Neural cell (in vitro differentiated cells): ENCODE results near the gene ZNF362. TPM values are rescaled to one million over a fixed set of nuclear protein-coding genes. Genes with fewer than 3 reads are reported as not detected.

ENCODE experiments used
- H2AFZ ChIP-seq: fragments of 200-600, 300-800 bp; sonication (generic), shearing (Covaris generic); 2 replicates; pipeline ENCODE4 v1.6.0; 2014; ENCODE audit warnings: low read depth, mild to moderate bottlenecking, antibody characterized with exemption, low read length, moderate library complexity
- H3F3A ChIP-seq: fragments of 200-600 bp; shearing (Covaris generic); 2 replicates; pipeline ENCODE4 v1.6.1; 2016; ENCODE audit warnings: mild to moderate bottlenecking, moderate library complexity, mixed read lengths, antibody characterized with exemption, low read length; ENCODE audit not compliant: insufficient read depth, poor library complexity, severe bottlenecking
- H3K27ac ChIP-seq: fragments of 200-600, 300-800 bp; sonication (generic), shearing (Covaris generic); 2 replicates; pipeline ENCODE4 v1.5.1; 2014; ENCODE audit warnings: mild to moderate bottlenecking, low read length, moderate library complexity
- H3K27me3 ChIP-seq: fragments of 300-800, 200-600 bp; sonication (generic), shearing (Covaris generic); 2 replicates; pipeline ENCODE4 v1.6.0; 2014; ENCODE audit warnings: mild to moderate bottlenecking, low read depth, low read length, moderate library complexity; ENCODE audit not compliant: insufficient read depth
- H3K36me3 ChIP-seq: fragments of 300-800, 200-600 bp; sonication (generic), shearing (Covaris generic); 2 replicates; pipeline ENCODE4 v1.5.1; 2014; ENCODE audit warnings: mild to moderate bottlenecking, antibody characterized with exemption, low read length, moderate library complexity; ENCODE audit not compliant: insufficient read depth
- H3K4me2 ChIP-seq: fragments of 300-800, 200-600 bp; sonication (generic), shearing (Covaris generic); 2 replicates; pipeline ENCODE4 v1.6.0; 2014; ENCODE audit warnings: mild to moderate bottlenecking, low read length
- H3K4me3 ChIP-seq: fragments of 300-800, 200-600 bp; sonication (generic), shearing (Covaris generic); 2 replicates; pipeline ENCODE4 v1.5.1; 2014; ENCODE audit warnings: mild to moderate bottlenecking, low read length, moderate library complexity
- H3K79me2 ChIP-seq: fragments of 200-600 bp; shearing (Covaris generic); replicated peaks from 2 replicates; pipeline ENCODE4 v1.6.0; 2014; ENCODE audit warnings: mild to moderate bottlenecking, low read length, moderate library complexity; ENCODE audit not compliant: insufficient read depth
- H3K9ac ChIP-seq: fragments of 300-800, 200-600 bp; sonication (generic), shearing (Covaris generic); 2 replicates; pipeline ENCODE4 v1.6.1; 2016; ENCODE audit warnings: mild to moderate bottlenecking, low read length, mixed read lengths
- H3K9me2 ChIP-seq: fragments of 200-600 bp; shearing (Covaris generic); 2 replicates; pipeline ENCODE4 v1.6.1; 2016; ENCODE audit warnings: mild to moderate bottlenecking, low read length, mixed read lengths; ENCODE audit not compliant: insufficient read depth
- H3K9me3 ChIP-seq: fragments of 200-600, 300-800 bp; sonication (generic), shearing (Covaris generic); 2 replicates; pipeline ENCODE4 v1.6.1; 2016; ENCODE audit warnings: mild to moderate bottlenecking, mixed run types, low read length, moderate library complexity, mixed read lengths
- H4K20me1 ChIP-seq: fragments of 200-600 bp; shearing (Covaris generic); 2 replicates; pipeline ENCODE4 v1.6.1; 2016; ENCODE audit warnings: mild to moderate bottlenecking, mixed run types; ENCODE audit not compliant: insufficient read depth
- EP300 ChIP-seq: fragments of 450-650 bp; conservative IDR thresholded peaks from 2 replicates; pipeline ENCODE4 v1.6.1; 2014; ENCODE audit warnings: antibody characterized with exemption, mild to moderate bottlenecking, moderate library complexity; ENCODE audit not compliant: poor library complexity, severe bottlenecking
- EZH2 ChIP-seq: fragments of 200-600, 300-800 bp; shearing (Covaris generic), sonication (generic); IDR thresholded peaks from 2 replicates; pipeline ENCODE4 v1.6.1; 2014; ENCODE audit warnings: antibody characterized with exemption, low read length, borderline replicate concordance, mild to moderate bottlenecking; ENCODE audit not compliant: insufficient read depth, poor library complexity, severe bottlenecking
- MXI1 ChIP-seq: fragments of 450-650 bp; conservative IDR thresholded peaks from 2 replicates; pipeline ENCODE4 v1.6.1; 2014; ENCODE audit warnings: antibody characterized with exemption, mild to moderate bottlenecking; ENCODE audit not compliant: poor library complexity, severe bottlenecking
- POLR2AphosphoS5 ChIP-seq: IDR thresholded peaks from 2 replicates; pipeline ENCODE4 v1.6.1; 2012
- RAD21 ChIP-seq: fragments of 450-650 bp; conservative IDR thresholded peaks from 2 replicates; pipeline ENCODE4 v1.6.1; 2014; ENCODE audit warnings: antibody characterized with exemption, mild to moderate bottlenecking, moderate library complexity
- SMC3 ChIP-seq: fragments of 450-650 bp; conservative IDR thresholded peaks from 2 replicates; pipeline ENCODE4 v1.6.1; 2014; ENCODE audit warnings: antibody characterized with exemption, mild to moderate bottlenecking, moderate library complexity; ENCODE audit not compliant: poor library complexity
- TAF1 ChIP-seq: IDR thresholded peaks from 2 replicates; pipeline ENCODE4 v1.6.1; 2012; ENCODE audit warnings: low read depth
- polyA plus RNA-seq: library from polyadenylated mRNA; depleted of rRNA; stranded (reverse); fragments of >200 nt; gene quantifications from 2 replicates; pipeline ENCODE4 v1.2.3, GENCODE V29; 2014
- TF ChIP-seq, protein P1 (sequence below): IDR thresholded peaks from 2 replicates; pipeline ENCODE4 v1.6.1; 2012; ENCODE audit warnings: borderline replicate concordance
- TF ChIP-seq, protein P2 (sequence below): fragments of 450-650 bp; IDR thresholded peaks from 2 replicates; pipeline ENCODE4 v1.5.1; 2014; ENCODE audit warnings: antibody characterized with exemption, mild to moderate bottlenecking, moderate library complexity; ENCODE audit not compliant: poor library complexity, severe bottlenecking

The ZNF362 gene
- polyA plus RNA-seq, 1 donor from 2014 or later = 17.6 TPM

DNA sequence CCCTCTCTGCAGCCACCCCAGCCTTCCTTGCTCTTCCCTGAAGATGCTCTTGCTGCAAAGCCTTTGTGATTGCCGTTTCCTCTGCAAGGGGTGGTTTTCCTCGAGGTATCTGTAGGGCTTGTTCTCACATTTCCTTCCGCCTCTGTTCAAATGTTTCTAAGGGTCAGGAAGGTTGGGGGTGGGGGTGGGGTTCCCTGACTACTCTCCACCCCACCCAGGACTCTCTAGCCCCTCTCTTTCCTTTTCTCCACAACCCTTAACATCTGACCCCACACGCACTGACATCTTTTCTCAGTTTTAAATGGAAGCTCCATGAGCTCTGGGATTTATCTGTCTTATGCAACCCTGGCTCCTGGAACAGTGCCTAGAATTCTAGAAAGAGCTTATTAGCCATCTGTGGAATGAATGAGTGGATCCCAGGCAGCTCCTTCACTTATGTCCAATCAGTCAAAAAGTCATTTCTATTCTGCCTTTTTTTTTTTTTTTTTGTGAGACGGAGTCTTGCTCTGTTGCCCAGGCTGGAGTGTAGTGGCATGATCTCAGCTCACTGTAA, 27.3 kb upstream of the ZNF362 start:
- no peak overlapping the region for H3K4me3 ChIP-seq
- no peaks in the 10 kb centered on the region for H3K9me2 ChIP-seq
- no peaks in the 10 kb centered on the region for H4K20me1 ChIP-seq
- H3K27me3 ChIP-seq = no peaks in the 10 kb centered on the region
- H3K27ac ChIP-seq = no peak overlapping the region
- TF ChIP-seq EP300 (no peak), SMC3 (no peak), POLR2AphosphoS5 (no peak), TAF1 (no peak), RAD21 (no peak)
- TF ChIP-seq, protein P1, sequence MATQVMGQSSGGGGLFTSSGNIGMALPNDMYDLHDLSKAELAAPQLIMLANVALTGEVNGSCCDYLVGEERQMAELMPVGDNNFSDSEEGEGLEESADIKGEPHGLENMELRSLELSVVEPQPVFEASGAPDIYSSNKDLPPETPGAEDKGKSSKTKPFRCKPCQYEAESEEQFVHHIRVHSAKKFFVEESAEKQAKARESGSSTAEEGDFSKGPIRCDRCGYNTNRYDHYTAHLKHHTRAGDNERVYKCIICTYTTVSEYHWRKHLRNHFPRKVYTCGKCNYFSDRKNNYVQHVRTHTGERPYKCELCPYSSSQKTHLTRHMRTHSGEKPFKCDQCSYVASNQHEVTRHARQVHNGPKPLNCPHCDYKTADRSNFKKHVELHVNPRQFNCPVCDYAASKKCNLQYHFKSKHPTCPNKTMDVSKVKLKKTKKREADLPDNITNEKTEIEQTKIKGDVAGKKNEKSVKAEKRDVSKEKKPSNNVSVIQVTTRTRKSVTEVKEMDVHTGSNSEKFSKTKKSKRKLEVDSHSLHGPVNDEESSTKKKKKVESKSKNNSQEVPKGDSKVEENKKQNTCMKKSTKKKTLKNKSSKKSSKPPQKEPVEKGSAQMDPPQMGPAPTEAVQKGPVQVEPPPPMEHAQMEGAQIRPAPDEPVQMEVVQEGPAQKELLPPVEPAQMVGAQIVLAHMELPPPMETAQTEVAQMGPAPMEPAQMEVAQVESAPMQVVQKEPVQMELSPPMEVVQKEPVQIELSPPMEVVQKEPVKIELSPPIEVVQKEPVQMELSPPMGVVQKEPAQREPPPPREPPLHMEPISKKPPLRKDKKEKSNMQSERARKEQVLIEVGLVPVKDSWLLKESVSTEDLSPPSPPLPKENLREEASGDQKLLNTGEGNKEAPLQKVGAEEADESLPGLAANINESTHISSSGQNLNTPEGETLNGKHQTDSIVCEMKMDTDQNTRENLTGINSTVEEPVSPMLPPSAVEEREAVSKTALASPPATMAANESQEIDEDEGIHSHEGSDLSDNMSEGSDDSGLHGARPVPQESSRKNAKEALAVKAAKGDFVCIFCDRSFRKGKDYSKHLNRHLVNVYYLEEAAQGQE = no peak
- H2AFZ ChIP-seq = no peak overlapping the region
- H3K9ac ChIP-seq = no peak overlapping the region
- no peaks in the 10 kb centered on the region for H3K79me2 ChIP-seq
- H3F3A ChIP-seq = no peaks in the 10 kb centered on the region
- H3K36me3 ChIP-seq = no peaks in the 10 kb centered on the region
- peaks cover 7% of the 10 kb centered on the region for H3K9me3 ChIP-seq
- no peak overlapping the region for H3K4me2 ChIP-seq

DNA sequence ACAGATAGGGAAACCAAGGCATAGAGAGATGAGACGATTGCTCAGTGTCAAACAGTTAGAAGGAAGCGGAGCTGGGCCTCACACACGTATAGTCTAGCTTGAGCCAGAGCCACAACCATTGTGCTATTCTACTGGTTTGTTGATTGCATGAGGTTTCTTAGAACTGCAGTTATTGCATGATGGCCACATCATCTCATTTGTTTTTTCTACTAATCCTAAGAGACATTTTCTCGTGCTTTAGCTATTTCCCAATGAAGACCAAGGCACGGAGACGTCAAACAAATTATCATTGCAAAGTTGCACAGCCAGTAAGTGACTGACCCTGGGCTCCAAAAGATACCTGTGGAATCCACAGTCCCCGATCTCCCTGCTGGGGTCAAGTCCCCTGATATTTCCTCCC, 25.1 kb upstream of the ZNF362 start:
- no peak for TF ChIP-seq POLR2AphosphoS5
- H3K4me3 ChIP-seq = no peak overlapping the region
- H3K9me3 ChIP-seq = no peaks in the 10 kb centered on the region
- no peaks in the 10 kb centered on the region for H3K36me3 ChIP-seq
- H3F3A ChIP-seq = no peaks in the 10 kb centered on the region
- H3K9ac ChIP-seq = no peak overlapping the region
- no peaks in the 10 kb centered on the region for H3K79me2 ChIP-seq
- no peak overlapping the region for H2AFZ ChIP-seq
- H3K9me2 ChIP-seq = no peaks in the 10 kb centered on the region
- H3K27me3 ChIP-seq = no peaks in the 10 kb centered on the region
- H3K27ac ChIP-seq = no peak overlapping the region
- H3K4me2 ChIP-seq = no peak overlapping the region
- no peaks in the 10 kb centered on the region for H4K20me1 ChIP-seq

DNA sequence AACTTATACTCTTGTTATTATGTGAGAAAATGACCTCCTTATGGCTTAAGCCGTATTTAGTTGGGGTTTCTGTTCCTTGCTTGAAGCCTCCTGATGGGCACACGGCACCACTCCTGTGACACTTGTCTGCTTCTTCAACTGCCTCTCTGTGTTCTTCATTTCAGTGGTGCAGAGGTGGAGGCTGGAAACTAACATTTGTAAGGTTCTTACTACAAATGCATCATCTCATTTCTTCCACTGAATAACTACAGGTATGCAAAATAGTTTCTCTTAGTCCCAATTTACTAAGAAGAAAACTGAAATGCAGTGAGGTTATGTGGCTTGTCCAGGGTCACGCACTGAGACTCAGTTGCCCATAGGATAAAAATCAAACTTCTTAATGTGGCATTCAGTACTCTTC, 23.6 kb upstream of the ZNF362 start:
- no peak overlapping the region for H3K9ac ChIP-seq
- no peak overlapping the region for H3K4me2 ChIP-seq
- H4K20me1 ChIP-seq = no peaks in the 10 kb centered on the region
- no peak overlapping the region for H2AFZ ChIP-seq
- H3K9me3 ChIP-seq = no peaks in the 10 kb centered on the region
- H3K27ac ChIP-seq = no peak overlapping the region
- no peaks in the 10 kb centered on the region for H3K27me3 ChIP-seq
- TF ChIP-seq SMC3 (no peak), TAF1 (no peak), POLR2AphosphoS5 (no peak), RAD21 (no peak), EZH2 (no peak), EP300 (no peak), MXI1 (no peak)
- TF ChIP-seq, protein P1 = no peak
- TF ChIP-seq, protein P2, sequence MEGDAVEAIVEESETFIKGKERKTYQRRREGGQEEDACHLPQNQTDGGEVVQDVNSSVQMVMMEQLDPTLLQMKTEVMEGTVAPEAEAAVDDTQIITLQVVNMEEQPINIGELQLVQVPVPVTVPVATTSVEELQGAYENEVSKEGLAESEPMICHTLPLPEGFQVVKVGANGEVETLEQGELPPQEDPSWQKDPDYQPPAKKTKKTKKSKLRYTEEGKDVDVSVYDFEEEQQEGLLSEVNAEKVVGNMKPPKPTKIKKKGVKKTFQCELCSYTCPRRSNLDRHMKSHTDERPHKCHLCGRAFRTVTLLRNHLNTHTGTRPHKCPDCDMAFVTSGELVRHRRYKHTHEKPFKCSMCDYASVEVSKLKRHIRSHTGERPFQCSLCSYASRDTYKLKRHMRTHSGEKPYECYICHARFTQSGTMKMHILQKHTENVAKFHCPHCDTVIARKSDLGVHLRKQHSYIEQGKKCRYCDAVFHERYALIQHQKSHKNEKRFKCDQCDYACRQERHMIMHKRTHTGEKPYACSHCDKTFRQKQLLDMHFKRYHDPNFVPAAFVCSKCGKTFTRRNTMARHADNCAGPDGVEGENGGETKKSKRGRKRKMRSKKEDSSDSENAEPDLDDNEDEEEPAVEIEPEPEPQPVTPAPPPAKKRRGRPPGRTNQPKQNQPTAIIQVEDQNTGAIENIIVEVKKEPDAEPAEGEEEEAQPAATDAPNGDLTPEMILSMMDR = no peak
- H3K4me3 ChIP-seq = no peak overlapping the region
- no peaks in the 10 kb centered on the region for H3K36me3 ChIP-seq
- H3K9me2 ChIP-seq = no peaks in the 10 kb centered on the region
- no peaks in the 10 kb centered on the region for H3F3A ChIP-seq
- H3K79me2 ChIP-seq = no peaks in the 10 kb centered on the region
